ENCODE results near the gene DHX15.

GRCh38 chr4:24601121-24601520 is 16.8 kb upstream of the DHX15 start:
- no peak for TF ChIP-seq CTCF (IDR thresholded peaks at IDR 0.05)
- TF ChIP-seq POLR2A (IDR thresholded peaks at IDR 0.05), result no peak

Measured in testis (tissue), 2 donors.